Activated T-helper 17 cell treated with anti-CD3 and anti-CD28 coated beads, Interleukin-2, amount 50 U/mL, for 72 hours (primary cell): ENCODE data around the gene ZNF33B. TPM values are rescaled to one million over a fixed set of nuclear protein-coding genes. Genes with fewer than 3 reads are reported as not detected.
"Not testable (repeated sequence)": the region's sequence is repeated elsewhere in the genome, so short reads cannot be mapped to it uniquely, and the experiment has no call there.

Source experiments
- ATAC-seq: fragments of 150-1000 bp; cut with Tn5 transposase; replicated peaks from 2 replicates; pipeline ENCODE4 v1.10.0; 2021; ENCODE audit warnings: mild to moderate bottlenecking, moderate library complexity
- H3K27ac Mint-ChIP-seq: one replicate; pipeline ENCODE4 v1.8.0; 2022; ENCODE audit warnings: mixed read lengths
- H3K27me3 Mint-ChIP-seq: one replicate; pipeline ENCODE4 v1.8.0; 2022; ENCODE audit warnings: mixed read lengths
- H3K36me3 Mint-ChIP-seq: one replicate; pipeline ENCODE4 v1.8.0; 2022; ENCODE audit warnings: low read depth, mild to moderate bottlenecking, mixed read lengths
- H3K4me1 Mint-ChIP-seq: one replicate; pipeline ENCODE4 v1.8.0; 2022; ENCODE audit warnings: mixed read lengths
- H3K4me3 Mint-ChIP-seq: one replicate; pipeline ENCODE4 v1.8.0; 2022; ENCODE audit warnings: mild to moderate bottlenecking, mixed read lengths
- H3K9me3 Mint-ChIP-seq: one replicate; pipeline ENCODE4 v1.8.0; 2022; ENCODE audit warnings: mixed read lengths
- total RNA-seq, 2 donors: library from RNA; stranded (reverse); gene quantifications; one replicate each; pipeline ENCODE4 v1.2.3, GENCODE V29; 2022

The ZNF33B gene
- total RNA-seq, 2 donors from 2014 or later: 8.2 to 18.9 TPM

DNA sequence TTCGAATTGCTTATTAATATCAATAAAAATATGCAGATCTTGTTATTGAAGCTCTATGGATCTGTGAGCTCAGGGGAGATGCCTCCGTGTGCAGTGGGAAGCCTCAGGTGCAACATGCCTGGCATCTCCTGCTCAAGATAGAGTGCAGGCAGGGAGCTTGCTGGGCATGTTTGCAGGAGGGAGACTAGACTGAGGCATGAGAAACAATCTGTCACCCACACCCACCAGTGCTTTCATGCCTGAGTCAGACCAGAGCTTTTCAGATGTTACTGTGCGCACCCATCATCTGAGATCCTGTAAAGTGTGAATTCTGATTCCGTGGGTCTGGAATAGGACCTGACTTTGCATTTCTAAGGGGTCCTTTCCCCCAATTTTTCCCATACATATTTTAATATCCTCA is 62.0 kb downstream of the ZNF33B start:
- no peak for ATAC-seq
- peaks cover 4% of the 10 kb centered on the region for H3K27me3 Mint-ChIP-seq
- H3K9me3 Mint-ChIP-seq: peaks cover 6% of the 10 kb centered on the region
- no peaks in the 10 kb centered on the region for H3K4me1 Mint-ChIP-seq
- no peak overlapping the region for H3K4me3 Mint-ChIP-seq
- no peak overlapping the region for H3K27ac Mint-ChIP-seq
- no peaks in the 10 kb centered on the region for H3K36me3 Mint-ChIP-seq

- no peaks in the 10 kb centered on the region for H3K4me1 Mint-ChIP-seq
- no peak for ATAC-seq
- H3K27me3 Mint-ChIP-seq: peaks cover 4% of the 10 kb centered on the region
- H3K4me3 Mint-ChIP-seq: no peak overlapping the region
- no peaks in the 10 kb centered on the region for H3K36me3 Mint-ChIP-seq
- peaks cover 6% of the 10 kb centered on the region for H3K9me3 Mint-ChIP-seq
- no peak overlapping the region for H3K27ac Mint-ChIP-seq
Observed at GRCh38 chr10:42574336-42574735, 64.0 kb downstream of the ZNF33B start.

- H3K27ac Mint-ChIP-seq: no peak overlapping the region
- peaks cover 8% of the 10 kb centered on the region for H3K36me3 Mint-ChIP-seq
- peaks cover 4% of the 10 kb centered on the region for H3K27me3 Mint-ChIP-seq
- no peak overlapping the region for H3K4me3 Mint-ChIP-seq
- ATAC-seq: no peak
- H3K9me3 Mint-ChIP-seq: no peaks in the 10 kb centered on the region
- H3K4me1 Mint-ChIP-seq: peaks cover 8% of the 10 kb centered on the region
Observed at GRCh38 chr10:42556931-42557330, 81.4 kb downstream of the ZNF33B start.

GRCh38 chr10:42553576-42553975 is 84.8 kb downstream of the ZNF33B start:
- peak overlapping the region; percentile 97 for H3K4me3 Mint-ChIP-seq
- H3K36me3 Mint-ChIP-seq: peaks cover 37% of the 10 kb centered on the region
- not testable (repeated sequence) for ATAC-seq, H3K9me3 Mint-ChIP-seq, H3K27me3 Mint-ChIP-seq
- H3K27ac Mint-ChIP-seq: peak overlapping the region; percentile 92
- peaks cover 23% of the 10 kb centered on the region for H3K4me1 Mint-ChIP-seq

DNA sequence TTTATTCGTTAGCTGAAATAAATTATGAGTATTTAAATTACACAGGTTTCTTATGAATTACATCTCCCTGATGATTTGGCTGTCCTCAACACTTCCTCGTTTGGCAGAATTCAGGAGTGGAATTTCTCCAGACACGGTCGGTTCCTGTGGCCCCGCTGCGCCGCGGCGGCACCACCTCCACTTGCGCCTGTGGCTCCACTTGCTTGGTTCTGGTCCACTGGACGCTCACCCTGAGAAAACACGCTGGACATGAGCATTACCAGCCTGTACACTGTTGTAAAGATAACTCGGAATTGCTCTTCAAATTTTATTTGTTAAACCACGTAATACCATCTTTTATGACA is 85.3 kb downstream of the ZNF33B start:
- Mint-ChIP-seq H3K27me3 (peaks cover 4% of the 10 kb centered on the region), H3K4me1 (peaks cover 23% of the 10 kb centered on the region), H3K4me3 (peak overlapping the region; percentile 97), H3K27ac (peak overlapping the region; percentile 92), H3K36me3 (peaks cover 43% of the 10 kb centered on the region), H3K9me3 (no peaks in the 10 kb centered on the region)
- peak; percentile 10 for ATAC-seq

- H3K4me1 Mint-ChIP-seq: peaks cover 28% of the 10 kb centered on the region
- H3K36me3 Mint-ChIP-seq: peaks cover 49% of the 10 kb centered on the region
- peak; percentile 95 for ATAC-seq
- peaks cover 3% of the 10 kb centered on the region for H3K9me3 Mint-ChIP-seq
- peak overlapping the region; percentile 92 for H3K27ac Mint-ChIP-seq
- H3K4me3 Mint-ChIP-seq: peak overlapping the region; percentile 97
- peaks cover 4% of the 10 kb centered on the region for H3K27me3 Mint-ChIP-seq
Observed at GRCh38 chr10:42552188-42553063, 85.9 kb downstream of the ZNF33B start.

- Mint-ChIP-seq H3K4me1 (peaks cover 31% of the 10 kb centered on the region), H3K36me3 (peaks cover 56% of the 10 kb centered on the region), H3K4me3 (peak overlapping the region; percentile 97), H3K27ac (peak overlapping the region; percentile 92), H3K27me3 (peaks cover 4% of the 10 kb centered on the region), H3K9me3 (peaks cover 6% of the 10 kb centered on the region)
- no peak for ATAC-seq
Observed at GRCh38 chr10:42551582-42552187, 86.7 kb downstream of the ZNF33B start.

GRCh38 chr10:42549851-42550250 is 88.5 kb downstream of the ZNF33B start:
- H3K4me3 Mint-ChIP-seq: peak overlapping the region; percentile 97
- peaks cover 16% of the 10 kb centered on the region for H3K9me3 Mint-ChIP-seq
- H3K4me1 Mint-ChIP-seq: peaks cover 31% of the 10 kb centered on the region
- no peak for ATAC-seq
- peak overlapping the region; percentile 51 for H3K27ac Mint-ChIP-seq
- peaks cover 72% of the 10 kb centered on the region for H3K36me3 Mint-ChIP-seq
- H3K27me3 Mint-ChIP-seq: no peaks in the 10 kb centered on the region

DNA sequence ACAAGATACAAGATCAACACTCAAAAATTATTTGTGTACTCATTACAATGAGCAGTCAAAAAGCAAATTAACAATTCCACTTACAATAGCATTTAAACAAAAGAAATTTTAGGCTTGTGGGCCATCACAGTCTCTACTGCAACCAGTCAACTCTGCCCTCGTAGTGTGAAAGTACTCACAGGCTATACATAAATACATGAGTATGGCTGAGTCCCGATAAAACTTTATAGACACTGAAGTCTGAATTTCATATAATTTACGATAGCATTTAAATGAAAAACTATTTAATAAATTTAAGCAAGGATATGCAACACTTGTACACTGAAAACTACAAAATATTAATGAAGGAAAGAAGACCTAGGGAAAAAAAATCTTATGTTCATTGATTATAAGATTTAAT is 90.1 kb downstream of the ZNF33B start:
- H3K9me3 Mint-ChIP-seq: peaks cover 20% of the 10 kb centered on the region
- ATAC-seq: no peak
- H3K4me3 Mint-ChIP-seq: no peak overlapping the region
- H3K36me3 Mint-ChIP-seq: peaks cover 88% of the 10 kb centered on the region
- H3K4me1 Mint-ChIP-seq: peaks cover 29% of the 10 kb centered on the region
- no peak overlapping the region for H3K27ac Mint-ChIP-seq
- no peaks in the 10 kb centered on the region for H3K27me3 Mint-ChIP-seq

- peaks cover 96% of the 10 kb centered on the region for H3K36me3 Mint-ChIP-seq
- no peak overlapping the region for H3K4me3 Mint-ChIP-seq
- H3K27ac Mint-ChIP-seq: no peak overlapping the region
- ATAC-seq: no peak
- H3K4me1 Mint-ChIP-seq: peaks cover 11% of the 10 kb centered on the region
- H3K27me3 Mint-ChIP-seq: no peaks in the 10 kb centered on the region
- H3K9me3 Mint-ChIP-seq: peaks cover 33% of the 10 kb centered on the region
Observed at GRCh38 chr10:42544945-42545344, 93.4 kb downstream of the ZNF33B start.

DNA sequence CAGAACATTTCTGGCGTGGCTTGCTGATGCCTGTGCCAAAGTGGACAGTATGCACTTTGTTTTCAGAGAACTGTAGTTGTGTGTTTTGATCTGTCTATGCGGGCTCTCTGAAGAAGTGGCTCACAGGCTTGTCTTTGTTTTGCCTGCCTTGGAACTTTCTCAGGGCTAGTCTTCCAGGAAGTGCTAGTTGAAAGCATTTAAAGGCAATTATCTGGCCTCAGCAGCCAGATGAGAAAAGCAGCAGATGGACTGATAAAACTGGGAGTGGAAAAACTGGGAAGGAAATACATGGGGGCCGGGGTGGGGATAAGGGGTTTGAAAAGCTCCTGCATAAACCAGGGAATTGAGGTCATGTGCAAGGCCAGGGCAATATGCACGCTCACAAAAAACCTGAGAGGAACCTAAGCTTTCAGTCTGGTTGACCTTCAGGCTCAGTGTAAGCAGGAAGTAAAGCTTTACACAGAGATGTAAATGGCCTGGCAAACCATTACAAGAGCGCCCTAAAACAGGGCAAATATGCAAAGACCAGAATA is 94.5 kb downstream of the ZNF33B start:
- no peak for ATAC-seq
- Mint-ChIP-seq H3K36me3 (peaks cover 96% of the 10 kb centered on the region), H3K4me3 (no peak overlapping the region), H3K4me1 (peaks cover 8% of the 10 kb centered on the region), H3K9me3 (peaks cover 33% of the 10 kb centered on the region), H3K27ac (no peak overlapping the region), H3K27me3 (no peaks in the 10 kb centered on the region)

Other genes with a start within 250 kb of the ZNF33B start
- gene BMS1, start 144.2 kb upstream of the ZNF33B start, total RNA-seq: 10 to 100 TPM; 15.8 to 26.7 TPM